HepG2 (cell line): ENCODE results near the gene TGM1. TPM values are rescaled to one million over a fixed set of nuclear protein-coding genes. Genes with fewer than 3 reads are reported as not detected.

Experiments
- BRD4 ChIP-seq: sonication (generic); formaldehyde crosslinking; IDR thresholded peaks from 2 replicates; pipeline ENCODE4 v1.4.0; 2020; ENCODE audit warnings: missing genetic modification reagents
- DPF2 ChIP-seq: sonication (generic); formaldehyde crosslinking; IDR thresholded peaks from 2 replicates; pipeline ENCODE4 v1.4.0; 2020; ENCODE audit warnings: mild to moderate bottlenecking, low read depth, missing genetic modification reagents, borderline replicate concordance
- ETV5 ChIP-seq: IDR thresholded peaks from 2 replicates; pipeline ENCODE4 v1.6.1; 2018; ENCODE audit warnings: missing biosample characterization, missing genetic modification reagents, inconsistent platforms, borderline replicate concordance
- FOSL1 ChIP-seq: sonication (generic); formaldehyde crosslinking; IDR thresholded peaks from 2 replicates; pipeline ENCODE4 v1.9.0; 2021; ENCODE audit warnings: missing genetic modification reagents, borderline replicate concordance
- HNF4G ChIP-seq, 2 experiments: sonication (generic) in 1 of 2; formaldehyde crosslinking in 1 of 2; IDR thresholded peaks; 2 replicates each; pipeline versions ENCODE4 v1.4.0 to v1.6.1; 2011 to 2020; ENCODE audit warnings: borderline replicate concordance in 2 of 2, low read depth in 2 of 2, mild to moderate bottlenecking in 2 of 2, low read length in 1 of 2, missing genetic modification reagents in 1 of 2, moderate library complexity in 1 of 2
- KDM4B ChIP-seq: sonication (generic); formaldehyde crosslinking; IDR thresholded peaks from 2 replicates; pipeline ENCODE4 v1.4.0; 2020; ENCODE audit warnings: missing genetic modification reagents
- KDM5B ChIP-seq: sonication (generic); formaldehyde crosslinking; IDR thresholded peaks from 2 replicates; pipeline ENCODE4 v1.4.0; 2020; ENCODE audit warnings: missing genetic modification reagents, mild to moderate bottlenecking, borderline replicate concordance
- KLF9 ChIP-seq: IDR thresholded peaks from 2 replicates; pipeline ENCODE4 v1.6.1; 2016; ENCODE audit warnings: low read depth
- MTA1 ChIP-seq: sonication (generic); formaldehyde crosslinking; IDR thresholded peaks from 2 replicates; pipeline ENCODE4 v1.4.0; 2020; ENCODE audit warnings: missing genetic modification reagents, mild to moderate bottlenecking, borderline replicate concordance
- NCOR1 ChIP-seq: fragments of 200-600 bp; sonication (generic); IDR thresholded peaks from 2 replicates; pipeline ENCODE4 v1.7.0; 2017; ENCODE audit warnings: antibody characterized with exemption, low read length, borderline replicate concordance
- SOX13 ChIP-seq, 3 experiments: fragments of 450-650 bp in 1 of 3; sonication (generic) in 1 of 3; formaldehyde crosslinking in 1 of 3; IDR thresholded peaks in 2 of 3; conservative IDR thresholded peaks in 1 of 3; 2 replicates each; pipeline versions ENCODE4 v1.5.0 to v1.6.1; 2016 to 2020; ENCODE audit warnings: antibody characterized with exemption in 1 of 3, mild to moderate bottlenecking in 1 of 3, missing compliant biosample characterization in 1 of 3, missing genetic modification reagents in 1 of 3, moderate library complexity in 1 of 3
- SOX5 ChIP-seq: IDR thresholded peaks from 2 replicates; pipeline ENCODE4 v1.6.1; 2016; ENCODE audit warnings: borderline replicate concordance
- SP2 ChIP-seq: sonication (generic); formaldehyde crosslinking; IDR thresholded peaks from 2 replicates; pipeline ENCODE4 v1.5.1; 2020; ENCODE audit warnings: mild to moderate bottlenecking, missing genetic modification reagents
- STAT5B ChIP-seq: sonication (generic); formaldehyde crosslinking; IDR thresholded peaks from 2 replicates; pipeline ENCODE4 v1.4.0; 2020; ENCODE audit warnings: missing genetic modification reagents
- THRA ChIP-seq: sonication (generic); formaldehyde crosslinking; IDR thresholded peaks from 2 replicates; pipeline ENCODE4 v1.4.0; 2020; ENCODE audit warnings: missing genetic modification reagents, borderline replicate concordance
- WIZ ChIP-seq: sonication (generic); formaldehyde crosslinking; IDR thresholded peaks from 2 replicates; pipeline ENCODE4 v1.5.1; 2020; ENCODE audit warnings: mild to moderate bottlenecking, missing genetic modification reagents
- ZBTB1 ChIP-seq: sonication (generic); formaldehyde crosslinking; IDR thresholded peaks from 2 replicates; pipeline ENCODE4 v1.4.0; 2020; ENCODE audit warnings: missing genetic modification reagents, borderline replicate concordance
- ZBTB26 ChIP-seq: IDR thresholded peaks from 2 replicates; pipeline ENCODE4 v1.6.1; 2016; ENCODE audit warnings: missing compliant biosample characterization, missing genetic modification reagents, borderline replicate concordance
- ZBTB7B ChIP-seq: sonication (generic); formaldehyde crosslinking; IDR thresholded peaks from 2 replicates; pipeline ENCODE4 v1.4.0; 2020; ENCODE audit warnings: missing genetic modification reagents
- ZNF224 ChIP-seq: sonication (generic); formaldehyde crosslinking; IDR thresholded peaks from 2 replicates; pipeline ENCODE4 v1.5.0; 2020; ENCODE audit warnings: mild to moderate bottlenecking, missing genetic modification reagents
- ZNF263 ChIP-seq: sonication (generic); formaldehyde crosslinking; IDR thresholded peaks from 2 replicates; pipeline ENCODE4 v1.4.0; 2020; ENCODE audit warnings: missing genetic modification reagents
- ZNF3 ChIP-seq: IDR thresholded peaks from 2 replicates; pipeline ENCODE4 v1.7.0; 2017; ENCODE audit warnings: inconsistent platforms
- ZNF451 ChIP-seq: sonication (generic); formaldehyde crosslinking; IDR thresholded peaks from 2 replicates; pipeline ENCODE4 v1.5.0; 2020; ENCODE audit warnings: mild to moderate bottlenecking, missing genetic modification reagents
- ZNF576 ChIP-seq: sonication (generic); formaldehyde crosslinking; IDR thresholded peaks from 2 replicates; pipeline ENCODE4 v1.4.0; 2020; ENCODE audit warnings: mild to moderate bottlenecking, missing genetic modification reagents
- ZNF678 ChIP-seq: sonication (generic); formaldehyde crosslinking; IDR thresholded peaks from 2 replicates; pipeline ENCODE4 v1.4.0; 2020; ENCODE audit warnings: mild to moderate bottlenecking, missing genetic modification reagents
- ZNF720 ChIP-seq: sonication (generic); formaldehyde crosslinking; IDR thresholded peaks from 2 replicates; pipeline ENCODE4 v1.4.0; 2020; ENCODE audit warnings: missing genetic modification reagents
- ZSCAN29 ChIP-seq: sonication (generic); formaldehyde crosslinking; conservative IDR thresholded peaks from 2 replicates; pipeline ENCODE4 v1.4.0; 2020; ENCODE audit warnings: mild to moderate bottlenecking, missing genetic modification reagents
- polyA plus RNA-seq, 8 experiments: library from polyadenylated mRNA; depleted of rRNA in 3 of 8; stranded (reverse) in 7 of 8; unstranded in 1 of 8; fragments of >200 nt; fragmentation: Illumina TruSeq in 4 of 8; extraction: Trizol in 4 of 8; gene quantifications; 2 replicates each; pipeline versions ENCODE4 v1.2.1 to v1.2.3, GENCODE V29; 2011 to 2016; ENCODE audit warnings: low read depth in 4 of 8, missing spikeins in 1 of 8, mixed read lengths in 1 of 8; ENCODE audit not compliant: insufficient read depth in 1 of 8
- total RNA-seq, 5 experiments: library from RNA; depleted of rRNA; stranded (reverse); fragments of >200 nt; fragmentation: Illumina TruSeq; extraction: Trizol; gene quantifications; 2 replicates each; pipeline ENCODE4 v1.2.3, GENCODE V29; 2016; ENCODE audit warnings: low read depth in 1 of 5

The TGM1 gene
- total and polyA plus RNA-seq, 2 of the 13 experiments (the other 11 are each of a cell fraction or from before 2014, with no cell fraction given) = 3.2 to 10.6 TPM

GRCh38 chr14:24255931-24256711 lies 6.9 kb downstream of the TGM1 start (continued):
- TF ChIP-seq ZNF678 (peak; percentile 85; the same call in 1 of the 2 replicates), ZNF224 (CRISPR knock-in tag) (no peak), KLF9 (CRISPR knock-in tag) (no peak), ZBTB7B (CRISPR knock-in tag) (peak; percentile 77), ZNF451 (CRISPR knock-in tag) (peak; percentile 62; the same call in 1 of the 2 replicates), HNF4G (IDR thresholded peaks at IDR 0.05; ENCODE audit: borderline replicate concordance, low read depth, low read length) (peak; percentile 82), HNF4G (CRISPR knock-in tag; IDR thresholded peaks at IDR 0.05; ENCODE audit: borderline replicate concordance, low read depth) (no peak; the same call in 1 of the 2 replicates), ZSCAN29 (CRISPR knock-in tag) (no peak), ZNF720 (no peak), WIZ (CRISPR knock-in tag) (no peak; the same call in 1 of the 2 replicates), KDM4B (CRISPR knock-in tag) (no peak), ZBTB1 (CRISPR knock-in tag) (no peak), MTA1 (CRISPR knock-in tag) (peak; percentile 97; the same call in 1 of the 2 replicates), ZNF3 (CRISPR knock-in tag) (no peak), THRA (CRISPR knock-in tag) (peak; percentile 58; the same call in 1 of the 2 replicates), KDM5B (no peak), NCOR1 (peak; percentile 67), ZNF263 (no peak), ETV5 (CRISPR knock-in tag) (no peak), DPF2 (CRISPR knock-in tag) (0 out of 2 replicates have a peak, but pooled peaks have one; percentile 26), SP2 (CRISPR knock-in tag) (no peak), ZBTB26 (CRISPR knock-in tag) (no peak), SOX5 (CRISPR knock-in tag) (0 out of 2 replicates have a peak, but pooled peaks have one; percentile 43), FOSL1 (CRISPR knock-in tag) (no peak), BRD4 (CRISPR knock-in tag) (no peak), ZNF576 (CRISPR knock-in tag) (no peak), STAT5B (CRISPR knock-in tag) (no peak), SOX13 (IDR thresholded peaks at IDR 0.05) (no peak; the same call in 1 of the 2 replicates), SOX13 (CRISPR knock-in tag; conservative IDR thresholded peaks at IDR 0.05 in 1 of 2, IDR thresholded peaks at IDR 0.05 in 1 of 2) (peak in 1 of 2 experiments; percentile 51; a peak in 2 of 4 replicates)
